Measurements from ENCODE around the gene ARL15. TPM values are rescaled to one million over a fixed set of nuclear protein-coding genes. Genes with fewer than 3 reads are reported as not detected.

Gene ARL15
- total RNA-seq, 1 experiment from 2014 or later: 28.3 TPM

DNA sequence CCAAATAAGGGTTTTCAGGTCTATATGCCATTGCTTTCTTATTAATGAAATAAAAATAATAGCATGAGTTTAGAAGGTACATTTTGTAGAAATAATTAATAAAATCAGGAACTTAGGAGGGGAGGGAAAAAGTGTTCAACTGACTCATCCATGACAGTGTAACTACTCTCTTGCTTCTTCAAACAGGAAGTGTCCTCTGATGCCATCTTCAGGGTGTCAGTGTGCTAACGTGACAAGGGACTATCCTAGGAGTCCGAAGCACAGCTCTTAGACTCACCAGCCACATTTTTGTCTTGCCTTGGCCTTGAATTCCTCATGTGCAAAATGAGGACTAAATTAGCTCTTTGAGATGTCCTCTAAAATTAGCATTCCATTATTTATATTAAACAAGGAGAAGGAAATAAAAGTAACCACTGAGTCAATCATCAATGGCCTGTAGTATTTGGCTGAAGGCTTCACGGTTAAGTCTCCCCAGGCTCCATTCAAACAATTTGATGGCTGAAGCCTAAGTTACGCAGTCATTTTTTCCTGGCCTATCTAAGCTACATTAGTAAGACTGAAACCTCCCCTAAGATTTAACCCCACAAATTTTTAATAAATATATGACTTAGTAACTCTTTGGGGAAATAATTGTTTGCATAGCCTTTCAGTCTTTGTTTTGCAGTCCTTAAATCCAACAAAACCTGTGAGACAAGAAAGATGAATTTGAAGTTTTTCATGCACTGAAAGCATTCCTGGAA, 151.1 kb downstream of the ARL15 start:
- peak; percentile 44 for DNase-seq (ENCODE audit: low spot score)

DNA sequence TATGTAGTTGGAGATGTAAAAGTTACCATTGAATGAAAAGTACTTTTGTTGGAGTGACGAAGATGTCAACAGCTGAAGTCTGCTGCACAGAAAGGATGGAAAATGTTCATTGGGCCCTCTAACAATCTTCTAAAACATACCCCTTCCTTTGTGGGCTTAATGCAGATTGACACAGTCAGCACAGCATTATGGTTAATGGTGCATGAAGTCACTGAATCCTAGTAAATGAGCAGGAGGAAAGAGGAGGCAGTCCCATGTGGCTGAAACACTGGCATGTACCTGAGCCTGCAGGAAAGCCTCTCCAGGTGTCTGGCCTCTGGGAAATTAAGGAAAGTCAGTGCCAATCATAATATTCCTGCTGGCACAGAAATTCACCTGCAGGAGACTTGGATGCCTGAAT, 153.8 kb downstream of the ARL15 start:
- DNase-seq (ENCODE audit: low spot score): no peak

DNA sequence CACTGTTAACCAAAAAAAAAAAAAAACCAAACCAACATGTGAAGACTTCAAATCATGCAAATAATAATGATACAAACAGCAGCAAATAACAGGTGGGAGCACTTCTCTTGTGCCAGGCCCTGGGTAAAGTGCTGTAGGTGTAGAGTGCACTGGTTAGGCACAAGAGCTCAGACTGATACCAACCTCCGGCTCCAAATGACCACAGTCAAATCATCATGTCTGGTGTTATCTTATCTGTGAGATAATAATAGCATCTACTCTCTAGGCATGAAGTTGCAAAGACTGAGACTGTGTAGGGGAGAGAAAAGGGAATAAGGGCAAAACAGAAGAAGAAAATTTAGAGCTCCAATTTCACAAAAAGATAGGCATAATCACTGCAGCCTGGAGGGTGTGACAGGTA, 159.5 kb downstream of the ARL15 start:
- DNase-seq (ENCODE audit: low spot score): no peak

DNA sequence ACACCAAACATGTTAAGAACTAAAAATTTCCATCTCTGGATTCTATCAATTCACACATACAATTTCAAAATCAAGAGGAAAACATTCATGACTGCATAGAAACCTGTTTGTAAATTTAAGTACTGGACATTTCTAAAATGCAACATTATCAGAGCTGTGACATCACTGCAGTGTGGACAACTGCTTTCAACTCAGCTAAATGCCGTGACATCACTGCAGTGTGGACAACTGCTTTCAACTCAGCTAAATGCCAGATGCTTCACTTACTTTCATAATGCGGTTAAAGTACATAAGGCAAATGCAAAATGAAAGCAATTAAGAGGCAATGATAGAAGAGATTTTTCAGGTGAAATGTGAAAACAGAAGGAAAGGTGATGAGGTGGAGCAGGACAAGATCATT, 161.5 kb downstream of the ARL15 start:
- DNase-seq (ENCODE audit: low spot score): no peak

DNA sequence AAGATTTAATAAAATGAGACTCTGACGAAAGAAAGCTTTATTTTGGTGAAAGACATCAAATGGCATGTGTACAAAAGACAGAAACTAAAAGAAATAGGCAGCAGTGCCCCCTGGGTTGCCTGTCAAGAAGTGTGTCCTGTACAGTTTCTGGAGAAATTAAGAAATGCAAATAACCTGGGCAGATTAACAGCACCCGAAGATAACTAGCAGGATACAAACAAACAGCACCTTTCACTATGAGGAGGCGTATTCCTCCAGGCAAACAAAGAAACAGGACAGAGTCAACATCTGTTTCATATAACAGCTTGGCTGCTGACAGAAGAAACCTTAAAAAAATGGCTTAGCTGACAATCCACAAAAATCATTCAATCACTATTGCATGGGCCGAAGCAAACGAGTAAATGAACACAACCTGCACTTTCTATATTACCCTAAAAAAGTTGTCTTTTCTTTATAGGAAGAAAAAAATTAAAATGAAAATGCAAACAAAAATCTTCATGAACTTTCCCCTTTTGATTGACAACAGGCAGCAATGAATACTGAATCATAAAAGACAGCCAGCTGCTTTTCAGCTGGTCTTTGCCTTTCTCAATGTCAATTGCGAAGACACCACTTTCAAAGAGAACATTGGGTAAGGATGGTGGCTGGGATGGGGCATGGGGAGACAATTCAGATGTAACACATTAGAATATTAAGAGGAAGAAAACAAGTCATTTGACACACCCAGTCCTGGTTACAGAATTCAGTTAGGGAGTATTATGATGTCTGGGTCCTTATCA, 162.1 kb downstream of the ARL15 start:
- no peak for DNase-seq (ENCODE audit: low spot score)

DNA sequence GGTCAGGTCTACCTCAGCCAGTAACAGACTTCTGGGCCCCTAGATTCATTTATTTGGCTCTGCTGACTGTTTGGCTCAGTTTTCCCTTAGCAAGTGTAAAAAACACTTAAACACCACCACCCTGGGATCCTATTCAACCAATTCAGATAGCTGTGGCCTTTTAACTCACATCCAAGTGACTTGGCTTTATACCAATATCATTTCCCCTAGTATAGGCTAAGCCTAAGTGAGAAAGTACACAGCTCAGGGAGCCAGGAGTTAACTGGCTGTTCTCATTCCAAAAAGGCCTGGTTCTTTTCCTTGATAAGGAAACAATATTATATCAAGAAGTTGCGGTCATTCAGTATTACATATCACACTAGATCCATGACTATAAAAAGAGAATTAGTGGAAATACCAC, 163.5 kb downstream of the ARL15 start:
- no peak for DNase-seq (ENCODE audit: low spot score)

DNA sequence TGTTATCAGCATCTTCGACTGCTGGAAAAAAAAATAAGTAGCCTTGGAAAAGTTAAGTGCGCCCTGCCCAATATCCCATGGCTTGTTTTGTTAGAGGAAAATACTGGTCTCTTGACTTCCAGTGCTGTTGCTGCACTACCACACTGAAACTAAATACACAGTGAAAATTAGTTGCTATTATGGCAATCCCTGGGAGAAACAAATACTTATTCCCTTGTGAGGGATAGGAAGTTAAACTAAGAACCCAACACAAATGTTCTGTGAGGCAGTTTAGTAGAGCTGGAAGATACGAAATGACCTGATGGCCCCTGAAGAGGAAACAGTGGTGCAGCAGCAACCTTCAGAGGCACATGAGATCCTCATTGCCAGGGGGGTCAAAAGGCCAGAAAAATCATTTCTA, 164.0 kb downstream of the ARL15 start:
- no peak for DNase-seq (ENCODE audit: low spot score)

DNA sequence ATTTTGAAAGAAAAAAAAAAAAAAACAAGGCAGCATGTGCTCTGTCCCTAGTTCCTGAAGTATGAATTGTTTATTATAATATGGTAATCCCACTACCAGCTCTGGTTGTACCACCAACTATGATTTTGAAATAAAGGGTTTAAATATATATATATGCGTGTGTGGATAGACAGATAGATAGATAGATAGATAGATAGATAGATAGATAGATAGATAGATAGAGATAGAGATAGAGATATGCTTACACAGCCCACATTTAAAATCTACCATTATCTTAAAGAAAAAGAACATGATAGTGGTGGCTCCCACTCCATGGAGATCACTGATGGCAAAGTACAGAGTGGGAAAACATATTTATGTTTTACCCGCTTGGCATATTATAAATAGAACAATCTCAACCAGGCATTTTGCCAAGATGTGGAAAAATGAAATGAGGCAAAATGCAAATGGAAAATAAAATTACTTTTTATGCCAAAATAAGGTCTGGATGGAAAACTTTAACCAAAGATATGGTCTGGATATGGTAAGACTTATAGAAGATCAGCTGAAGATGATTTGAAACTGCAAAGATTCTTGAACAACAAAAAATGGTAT, 170.0 kb downstream of the ARL15 start:
- no peak for DNase-seq (ENCODE audit: low spot score)

DNA sequence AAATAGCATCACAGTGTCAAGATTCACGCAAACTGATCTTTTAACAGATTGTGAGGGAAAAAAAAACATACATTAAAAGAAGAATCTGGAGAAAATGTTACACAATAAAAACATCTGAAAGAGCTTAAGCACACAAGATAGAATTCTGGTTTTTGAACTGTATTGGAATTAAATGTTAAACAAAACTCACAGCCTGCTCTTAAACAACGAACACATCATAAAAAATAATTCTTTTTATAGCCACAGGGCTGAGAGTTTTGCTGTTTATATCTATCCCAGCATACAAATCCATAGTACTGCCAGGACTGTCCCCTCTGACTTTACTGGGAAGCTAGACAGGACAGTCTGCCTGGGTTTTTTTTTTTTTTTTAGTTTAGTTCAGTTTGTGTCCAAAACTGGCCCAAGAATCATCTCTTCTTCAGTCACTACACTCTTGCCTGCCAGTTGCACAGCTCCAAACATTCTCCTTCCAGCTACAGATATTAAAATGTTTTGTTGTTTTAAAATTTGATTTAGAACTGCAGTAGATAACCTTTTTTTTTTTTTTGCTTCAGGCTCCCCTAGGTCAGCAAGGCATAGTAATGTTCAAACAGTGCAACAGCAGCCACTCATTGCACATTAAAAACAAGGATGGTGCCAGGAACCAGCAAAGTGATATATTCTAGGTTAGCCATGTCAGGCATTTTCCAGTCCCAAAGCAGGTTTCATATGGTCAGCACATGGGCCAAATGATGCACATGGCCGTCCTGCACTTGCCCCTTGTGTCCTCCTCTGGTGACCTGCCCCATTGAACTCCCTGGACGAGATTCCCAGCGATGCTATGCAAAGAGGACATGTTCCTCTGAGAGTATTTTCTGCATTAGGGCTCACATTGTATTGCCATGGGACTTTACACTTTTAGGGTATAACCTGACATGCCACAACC, 173.6 kb downstream of the ARL15 start:
- no peak for DNase-seq (ENCODE audit: low spot score)

DNA sequence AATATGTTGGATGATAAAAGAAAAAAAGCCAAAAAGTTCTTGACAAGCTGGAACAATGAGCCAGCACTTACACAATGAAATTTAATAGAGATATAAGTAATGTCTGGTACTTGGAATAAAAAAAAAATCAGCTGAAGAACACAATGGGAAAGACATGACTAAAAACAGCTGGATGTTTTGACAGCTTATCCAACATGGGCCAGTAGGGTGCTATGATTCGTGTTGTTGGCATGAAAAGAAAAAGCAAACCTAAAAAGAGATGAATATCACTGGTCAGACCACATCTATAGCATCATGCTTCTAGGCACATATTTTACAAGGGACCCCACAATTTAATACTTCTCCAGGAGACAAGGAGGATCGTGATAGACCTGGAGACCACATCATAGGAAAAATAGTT, 175.3 kb downstream of the ARL15 start:
- no peak for DNase-seq (ENCODE audit: low spot score)

DNA sequence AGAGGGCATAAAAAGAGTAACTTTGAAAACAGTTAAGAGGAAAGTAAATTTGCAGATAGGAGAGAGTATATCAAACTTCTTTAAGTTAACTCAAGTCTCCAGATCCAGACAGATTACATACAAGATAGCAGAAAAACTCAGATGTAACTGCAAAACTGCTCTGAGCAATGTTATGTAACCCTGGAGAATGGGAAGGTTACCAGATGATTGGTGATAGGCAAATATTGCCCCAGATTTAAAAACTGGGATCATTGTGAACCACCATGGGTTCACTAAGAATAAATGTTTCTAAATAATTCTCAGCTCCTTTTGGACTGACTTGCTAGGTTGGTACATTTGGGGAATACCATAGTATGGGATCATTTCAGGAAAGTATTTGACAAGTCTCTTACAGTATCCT, 176.5 kb downstream of the ARL15 start:
- DNase-seq (ENCODE audit: low spot score): no peak

DNA sequence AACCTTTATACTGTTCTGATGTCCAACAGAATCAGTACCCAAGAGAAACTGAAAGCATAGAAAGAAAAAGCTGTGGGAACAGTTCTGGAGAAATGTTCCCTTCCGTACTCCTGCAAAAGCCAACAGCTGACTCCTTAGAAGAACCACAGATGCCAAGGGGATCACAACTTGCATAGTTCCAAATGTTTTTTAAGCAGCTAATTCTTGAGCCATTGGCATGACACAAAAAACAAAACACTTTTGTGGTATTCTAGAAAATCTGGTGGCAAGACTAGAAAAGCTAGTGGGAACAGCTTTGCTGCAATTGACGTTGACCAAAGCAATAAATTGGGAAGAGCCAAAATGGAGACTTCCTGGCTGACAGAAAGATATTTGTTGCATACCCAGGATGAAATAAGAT, 189.9 kb downstream of the ARL15 start:
- no peak for DNase-seq (ENCODE audit: low spot score)

DNA sequence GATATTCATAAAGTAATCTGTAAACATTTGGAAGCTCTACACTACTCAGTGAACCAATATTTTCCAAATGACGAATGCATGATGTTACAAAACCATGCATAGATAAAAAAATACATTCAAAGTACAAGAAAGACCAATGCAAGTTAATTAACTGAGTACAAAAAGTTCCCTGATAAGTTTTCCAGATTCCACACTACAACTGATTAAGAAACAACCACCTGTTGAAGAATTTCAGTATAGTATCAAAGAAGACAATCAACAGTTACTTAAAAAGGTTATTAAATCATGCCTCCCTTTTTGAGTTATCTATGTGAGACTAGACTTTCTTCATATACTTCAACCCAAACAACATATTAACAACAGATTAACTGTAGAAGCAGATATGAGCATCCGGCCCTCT, 192.4 kb downstream of the ARL15 start:
- no peak for DNase-seq (ENCODE audit: low spot score)

DNA sequence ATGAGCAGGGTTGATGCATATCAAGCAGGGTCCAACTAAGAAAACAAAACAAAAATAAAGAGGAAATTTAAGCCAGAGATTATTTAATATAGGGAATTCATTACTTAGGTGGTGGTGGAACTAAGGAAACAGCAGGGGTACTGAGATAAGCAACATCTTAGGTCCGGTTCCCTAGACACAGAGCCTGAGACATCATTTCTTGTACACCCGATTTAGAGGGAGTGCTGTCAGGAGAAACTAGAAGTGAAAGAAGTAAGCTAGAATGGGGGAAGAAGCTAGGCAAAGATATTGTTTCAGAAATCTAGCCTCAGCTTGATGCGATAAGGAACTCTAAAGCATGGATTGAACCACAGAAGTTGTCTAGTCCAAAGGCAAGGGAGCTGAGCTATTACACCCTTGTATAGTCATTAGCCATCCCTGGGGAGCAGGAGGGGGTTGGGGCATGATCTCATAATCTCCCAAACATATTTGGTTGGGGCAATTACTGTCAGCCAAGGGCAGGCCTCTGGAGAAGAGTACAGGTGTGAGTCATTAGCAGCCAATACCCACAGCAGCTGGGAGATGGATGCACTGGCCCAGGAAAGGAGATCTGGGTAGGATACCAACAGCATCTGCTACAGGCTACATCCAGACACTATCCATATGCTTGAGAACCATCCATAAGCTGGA, 194.5 kb downstream of the ARL15 start:
- DNase-seq (ENCODE audit: low spot score): peak; percentile 31

DNA sequence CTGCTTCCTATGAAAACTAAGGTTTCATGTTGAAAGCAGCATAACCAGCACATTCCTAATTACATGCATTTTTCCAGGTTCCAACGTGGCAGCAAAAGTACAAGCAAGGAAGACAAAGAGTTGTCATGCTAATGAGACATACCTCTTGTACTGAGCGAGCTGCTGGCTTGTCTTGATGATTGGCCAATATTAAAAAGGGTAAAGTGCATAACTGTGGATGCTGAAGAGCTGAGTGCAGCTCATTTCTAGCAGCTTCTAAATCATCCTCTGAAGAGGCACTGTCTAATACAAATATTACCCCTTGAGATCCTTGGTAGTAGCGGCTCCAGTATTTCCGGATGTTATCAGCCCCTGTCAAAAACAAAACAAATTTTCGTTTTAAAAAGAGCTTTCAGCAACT, 197.3 kb downstream of the ARL15 start:
- DNase-seq (ENCODE audit: low spot score): no peak

DNA sequence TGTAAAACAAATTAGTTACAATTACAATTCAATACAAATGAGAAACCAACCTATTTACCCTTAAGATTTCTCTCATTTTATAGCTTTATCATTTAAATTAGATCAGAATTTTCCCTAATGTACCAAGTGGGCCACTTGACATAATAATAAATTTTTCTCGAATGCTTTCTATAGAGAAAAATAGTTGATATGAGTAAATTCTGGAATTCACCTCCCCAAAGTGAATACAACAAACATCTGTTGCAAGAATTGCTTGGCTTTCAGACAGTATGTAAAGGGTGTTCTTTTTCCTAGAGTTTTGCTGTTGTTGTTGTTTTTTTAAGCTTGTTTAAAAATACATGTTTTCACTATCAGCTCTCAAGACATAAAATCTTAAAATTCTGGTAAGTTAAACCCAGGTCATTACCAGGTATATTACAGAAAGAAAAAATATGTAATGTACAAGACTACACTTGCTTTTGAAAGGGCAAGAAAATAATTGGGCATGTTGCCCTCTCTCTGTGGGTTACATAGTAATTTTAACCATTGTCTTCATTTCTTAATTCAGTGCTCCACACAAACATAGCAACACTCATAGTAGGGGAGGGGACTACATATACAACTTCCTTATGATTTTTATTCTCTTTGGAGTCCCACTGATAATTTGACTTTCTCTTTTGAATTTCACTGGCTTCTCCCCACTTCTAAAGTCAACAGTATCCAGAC, 200.6 kb downstream of the ARL15 start:
- DNase-seq (ENCODE audit: low spot score): no peak

DNA sequence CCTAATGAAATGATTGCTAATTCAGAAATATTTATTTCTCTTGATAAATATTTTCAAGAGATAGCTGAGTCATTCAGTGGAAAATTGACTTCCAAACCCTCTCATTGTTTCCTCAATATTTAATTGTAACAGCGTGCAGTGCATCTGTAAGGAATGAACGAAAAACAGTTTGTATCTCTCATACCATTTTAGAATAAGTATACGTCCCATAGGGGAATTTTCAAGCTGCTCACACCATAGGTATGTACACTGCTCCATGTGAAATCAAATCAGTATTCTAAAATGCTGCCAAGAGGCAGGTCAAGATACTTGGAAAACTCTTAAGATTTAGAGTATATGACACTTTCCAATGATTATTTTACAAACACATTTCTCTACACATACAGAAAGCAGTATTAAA, 202.2 kb downstream of the ARL15 start:
- DNase-seq (ENCODE audit: low spot score): no peak

DNA sequence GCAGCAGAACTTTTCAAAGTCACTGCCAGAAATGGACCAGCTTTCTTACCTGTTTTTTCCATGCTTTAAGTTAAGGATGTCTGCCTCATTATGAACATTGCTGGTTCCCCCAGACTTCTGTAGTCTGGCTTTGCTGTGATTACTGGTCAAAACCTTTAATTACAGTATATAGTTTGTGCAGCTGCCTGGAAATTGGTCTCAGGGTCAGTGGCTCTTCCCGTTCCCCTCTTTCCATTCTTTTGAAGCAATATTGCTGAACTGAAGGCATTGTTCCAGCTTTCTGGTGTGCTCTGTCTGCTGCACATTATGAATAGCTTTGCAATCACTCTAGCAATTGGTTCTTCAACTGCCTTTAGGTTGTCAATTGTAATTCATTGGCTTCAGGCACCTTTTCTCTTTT, 206.5 kb downstream of the ARL15 start:
- DNase-seq (ENCODE audit: low spot score): no peak

DNA sequence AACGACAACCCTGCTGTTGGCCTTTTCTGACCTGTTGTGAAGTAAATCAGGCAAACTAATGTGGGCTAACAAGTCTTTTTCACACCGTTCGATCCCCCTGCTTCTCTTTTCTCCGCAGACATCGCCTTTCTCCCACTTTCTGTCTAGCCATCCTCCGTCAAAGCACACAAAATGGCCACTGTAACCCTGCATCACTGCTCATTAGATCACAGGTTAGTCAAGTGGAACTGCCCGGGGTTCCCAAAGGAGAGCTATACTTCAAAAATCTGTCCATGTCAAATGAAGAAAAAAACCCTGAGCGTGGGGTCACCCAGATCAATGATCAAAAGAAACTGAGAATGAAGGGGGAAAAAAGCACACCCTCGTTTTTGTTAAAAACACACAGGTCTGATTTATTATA, 212.1 kb downstream of the ARL15 start:
- DNase-seq (ENCODE audit: low spot score): no peak

DNA sequence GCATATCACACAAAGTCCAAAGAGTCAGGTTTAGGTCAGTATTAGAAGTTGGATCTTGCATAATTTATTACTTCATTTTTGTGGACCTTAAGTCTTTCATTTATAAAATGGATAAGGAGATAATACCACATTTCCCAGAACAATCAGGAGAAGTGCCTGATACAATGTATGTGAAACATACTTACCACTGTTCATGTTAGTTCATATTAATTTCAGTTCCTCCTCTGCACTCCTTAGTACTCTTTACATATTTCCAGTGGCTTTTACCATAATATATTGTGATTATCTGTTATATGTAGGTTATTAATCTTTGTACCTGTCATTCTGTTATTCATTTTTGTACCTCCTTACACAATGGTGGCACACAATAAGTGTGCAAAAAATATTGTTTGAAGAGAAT, 214.4 kb downstream of the ARL15 start:
- no peak for DNase-seq (ENCODE audit: low spot score)

DNA sequence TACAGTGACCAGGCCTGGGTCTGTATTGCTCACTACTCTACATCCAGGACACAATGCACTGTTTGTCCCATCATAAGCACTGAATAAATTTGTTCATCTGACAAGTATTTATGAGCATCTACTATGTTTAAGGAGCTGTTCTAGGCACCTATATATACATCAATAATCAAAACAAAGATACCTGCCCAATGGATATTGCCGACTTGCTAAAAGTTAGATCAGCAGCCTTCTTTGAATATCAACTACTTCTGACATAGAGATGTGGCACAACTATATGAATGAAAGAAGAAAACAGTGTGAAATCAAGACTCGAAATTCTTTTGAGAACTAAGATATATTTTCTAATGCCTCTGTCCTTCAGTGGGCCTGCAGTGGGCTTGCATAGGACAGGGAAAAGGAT, 215.7 kb downstream of the ARL15 start:
- DNase-seq (ENCODE audit: low spot score): no peak

Data from A172 (cell line).